B cell (primary cell): ENCODE measurements around the gene MTERF4. TPM values are rescaled to one million over a fixed set of nuclear protein-coding genes. Genes with fewer than 3 reads are reported as not detected.

Experiments
- ATAC-seq: fragments of 200-7000 bp; cut with Tn5 transposase; one replicate; pipeline ENCODE4 v1.10.0; 2021; ENCODE audit warnings: low read depth, mild to moderate bottlenecking, moderate number of reproducible peaks, moderate library complexity
- CTCF ChIA-PET: fragments of 350-600 bp; sonication (Branson Sonifier 250); formaldehyde crosslinking; loops from one replicate; lab custom pipeline; 2021; ENCODE audit warnings: antibody characterized with exemption, inconsistent platforms; lab: Charles Lee
- POLR2A ChIA-PET: fragments of 350-600 bp; sonication (Branson Sonifier 250); formaldehyde crosslinking; loops from one replicate; lab custom pipeline; 2021; ENCODE audit warnings: antibody characterized with exemption; lab: Charles Lee
- DNase-seq: peaks from one replicate; pipeline ENCODE4 v3.0.0; 2013
- H2AFZ ChIP-seq: 2 replicates; pipeline ENCODE4 v1.6.1; 2012; ENCODE audit warnings: mild to moderate bottlenecking, low read depth, low read length; ENCODE audit not compliant: insufficient read depth, poor library complexity, severe bottlenecking
- H3K27ac ChIP-seq, 2 donors: 1 replicate in 1 of 2; 2 replicates in 1 of 2; pipeline ENCODE4 v1.5.1; 2012 to 2013; ENCODE audit warnings: low read length in 2 of 2, mild to moderate bottlenecking in 2 of 2, moderate library complexity in 1 of 2
- H3K27me3 ChIP-seq, 4 experiments: fragments of 200-600 bp in 1 of 4; sonication (generic) in 1 of 4; replicated peaks in 1 of 4; 1 replicate in 2 of 4; 2 replicates in 2 of 4; pipeline versions ENCODE4 v1.6.1 to v1.7.0; 2013 to 2016; ENCODE audit warnings: low read length in 3 of 4, mild to moderate bottlenecking in 2 of 4, mixed read lengths in 1 of 4, moderate library complexity in 1 of 4; ENCODE audit not compliant: insufficient read depth in 4 of 4, control insufficient read depth in 3 of 4; ENCODE audit errors: control extremely low read depth in 1 of 4
- H3K36me3 ChIP-seq, 2 experiments: replicated peaks in 1 of 2; 1 replicate in 1 of 2; 2 replicates in 1 of 2; pipeline versions ENCODE4 v1.6.1 to v1.7.1; 2013; ENCODE audit warnings: low read length in 1 of 2; ENCODE audit not compliant: insufficient read depth in 2 of 2, control insufficient read depth in 1 of 2; ENCODE audit errors: control extremely low read depth in 1 of 2, extremely low read depth in 1 of 2
- H3K4me1 ChIP-seq, 2 donors: fragments of 200-600 bp in 1 of 2; sonication (generic) in 1 of 2; 1 replicate in 1 of 2; 2 replicates in 1 of 2; pipeline versions ENCODE4 v1.5.1 to v1.6.1; 2013 to 2017; ENCODE audit warnings: low read length in 2 of 2; ENCODE audit not compliant: control insufficient read depth in 2 of 2, insufficient read depth in 2 of 2
- H3K4me2 ChIP-seq: replicated peaks from 2 replicates; pipeline ENCODE3; 2012; ENCODE audit warnings: mild to moderate bottlenecking, low read depth, low read length; ENCODE audit not compliant: poor library complexity, severe bottlenecking
- H3K4me3 ChIP-seq, 5 experiments: fragments of 200-600 bp in 1 of 5; sonication (generic) in 1 of 5; 1 replicate in 3 of 5; 2 replicates in 2 of 5; pipeline versions ENCODE4 v1.5.1 to v1.7.0; 2011 to 2016; ENCODE audit warnings: low read length in 4 of 5, mild to moderate bottlenecking in 4 of 5, low read depth in 2 of 5, control low read depth in 1 of 5, moderate library complexity in 1 of 5; ENCODE audit not compliant: insufficient read depth in 1 of 5; ENCODE audit errors: control extremely low read depth in 1 of 5, extremely low read depth in 1 of 5
- H3K79me2 ChIP-seq: fragments of 200-600 bp; sonication (generic); one replicate; pipeline ENCODE4 v1.6.0; 2016; ENCODE audit warnings: low read length; ENCODE audit not compliant: control insufficient read depth, insufficient read depth
- H3K9ac ChIP-seq: fragments of 200-600 bp; sonication (generic); 2 replicates; pipeline ENCODE4 v1.6.1; 2017; ENCODE audit warnings: mild to moderate bottlenecking, low read length, moderate library complexity
- H3K9me3 ChIP-seq, 3 donors: one replicate each; pipeline versions ENCODE4 v1.6.1 to v1.7.1; 2013; ENCODE audit warnings: low read length in 2 of 3; ENCODE audit not compliant: control insufficient read depth in 2 of 3, insufficient read depth in 1 of 3; ENCODE audit errors: control extremely low read depth in 1 of 3
- H4K20me1 ChIP-seq: 2 replicates; pipeline ENCODE4 v1.6.0; 2012; ENCODE audit warnings: mild to moderate bottlenecking, low read length; ENCODE audit not compliant: insufficient read depth, control insufficient read depth, poor library complexity, severe bottlenecking
- H3K27ac Mint-ChIP-seq: one replicate; pipeline ENCODE4 v1.8.0; 2021; ENCODE audit warnings: mixed read lengths
- H3K27me3 Mint-ChIP-seq: one replicate; pipeline ENCODE4 v1.8.0; 2021; ENCODE audit warnings: mixed read lengths
- H3K4me1 Mint-ChIP-seq: one replicate; pipeline ENCODE4 v1.8.0; 2021; ENCODE audit warnings: mixed read lengths
- H3K4me3 Mint-ChIP-seq: one replicate; pipeline ENCODE4 v1.8.0; 2021; ENCODE audit warnings: mixed read lengths
- H3K9me3 Mint-ChIP-seq: one replicate; pipeline ENCODE4 v1.8.0; 2022; ENCODE audit warnings: mixed read lengths; ENCODE audit not compliant: insufficient read depth
- EZH2 ChIP-seq: IDR thresholded peaks from 2 replicates; pipeline ENCODE4 v1.6.1; 2012; ENCODE audit warnings: borderline replicate concordance, low read depth, mild to moderate bottlenecking, moderate library complexity, low read length; ENCODE audit not compliant: insufficient read depth, poor library complexity, severe bottlenecking
- WGBS: methylation state at CpG from one replicate; pipeline ENCODE4 v1.1.5; 2013; ENCODE audit warnings: missing lambda C conversion rate; ENCODE audit not compliant: insufficient coverage; 5-methylcytosine and 5-hydroxymethylcytosine counted together
- intact Hi-C: fragments of 100-400 bp; cut with micrococcal nuclease; formaldehyde crosslinking; loops from one replicate; pipeline ENCODE4 v1.10.0; 2022
- polyA plus RNA-seq: library from polyadenylated mRNA; depleted of rRNA; stranded (reverse); fragments of >200 nt; gene quantifications from 2 replicates; pipeline ENCODE4 v1.2.3, GENCODE V29; 2012
- total RNA-seq, 2 donors: library from RNA; stranded (reverse); fragments of 120-200 nt in 1 of 2; gene quantifications; 1 replicate in 1 of 2; 2 replicates in 1 of 2; pipeline versions ENCODE4 v1.2.3 to v1.2.4, GENCODE V29; 2013 to 2022
- TF ChIP-seq, protein P1 (sequence below): fragments of 200-600 bp; IDR thresholded peaks from one replicate; pipeline ENCODE4 v1.8.0; 2022; ENCODE audit warnings: antibody characterized with exemption, mild to moderate bottlenecking

MTERF4 gene
- total and polyA plus RNA-seq, 2 donors (not counting 1 experiment from before 2014, with no cell fraction given) = 88.7 to 153 TPM

DNA sequence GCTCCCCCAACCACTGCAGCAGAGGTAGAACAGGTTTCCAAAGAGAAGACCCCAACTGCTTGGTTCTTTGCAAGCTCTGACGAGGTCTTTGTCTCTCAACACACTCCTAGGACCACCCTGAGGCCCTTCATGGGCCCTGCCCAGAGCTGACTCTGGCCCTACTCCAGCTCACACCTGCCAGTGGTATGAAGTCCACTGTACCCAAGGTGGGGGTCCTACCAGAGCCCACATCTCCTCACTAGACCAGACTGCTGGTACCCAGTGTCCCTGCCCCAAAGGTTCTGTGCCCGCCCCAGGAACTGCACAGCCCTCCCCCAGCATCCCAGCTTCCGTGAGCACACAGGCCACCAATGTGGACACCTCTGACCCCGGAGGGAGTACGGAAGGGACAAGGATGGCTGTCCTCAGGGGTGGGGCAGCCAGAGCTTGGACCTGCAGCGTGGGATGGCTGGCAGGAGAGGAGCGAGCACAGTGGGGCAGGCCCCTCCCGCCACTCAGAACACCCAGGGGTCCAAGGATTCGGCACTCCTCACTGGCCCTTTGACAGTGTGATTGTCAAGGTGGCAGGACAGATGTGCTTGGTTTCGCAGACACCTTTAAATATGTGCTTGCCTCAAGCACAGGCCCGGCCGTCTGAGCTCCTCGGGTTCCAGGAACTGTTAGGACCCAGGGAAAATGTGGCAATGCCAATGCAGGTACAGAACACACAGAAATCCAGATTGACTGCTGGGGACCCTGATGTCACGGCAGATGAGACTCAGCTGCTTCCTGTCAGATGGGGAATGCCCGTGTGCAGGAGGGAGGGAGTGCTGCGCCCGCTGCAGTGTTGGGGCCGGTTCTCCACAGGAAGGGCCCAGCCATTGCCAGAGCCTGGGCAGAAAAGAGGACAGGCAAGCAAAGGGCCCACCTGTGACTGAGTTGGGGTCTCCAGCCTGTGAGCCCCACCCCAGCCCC, 51.2 kb downstream of the MTERF4 start:
- Histone ChIP-seq H3K4me3 (no peak overlapping the region), H3K27ac (no peak overlapping the region), H3K9me3 (no peaks in the 10 kb centered on the region), H3K79me2 (no peaks in the 10 kb centered on the region), H2AFZ (no peak overlapping the region), H3K36me3 (peaks cover 0 to 15% of the 10 kb centered on the region in 2 experiments), H3K4me1 (peaks cover 0 to 7% of the 10 kb centered on the region in 2 donors), H3K4me2 (peak overlapping the region; percentile 5), H3K27me3 (no peaks in the 10 kb centered on the region), H3K9ac (no peak overlapping the region), H4K20me1 (no peaks in the 10 kb centered on the region)
- Mint-ChIP-seq H3K27ac (no peak overlapping the region), H3K4me1 (no peaks in the 10 kb centered on the region), H3K9me3 (no peaks in the 10 kb centered on the region), H3K27me3 (no peaks in the 10 kb centered on the region), H3K4me3 (no peak overlapping the region)
- intact Hi-C loops = no loop called here
- TF ChIP-seq EZH2 = no peak
- TF ChIP-seq, protein P1, sequence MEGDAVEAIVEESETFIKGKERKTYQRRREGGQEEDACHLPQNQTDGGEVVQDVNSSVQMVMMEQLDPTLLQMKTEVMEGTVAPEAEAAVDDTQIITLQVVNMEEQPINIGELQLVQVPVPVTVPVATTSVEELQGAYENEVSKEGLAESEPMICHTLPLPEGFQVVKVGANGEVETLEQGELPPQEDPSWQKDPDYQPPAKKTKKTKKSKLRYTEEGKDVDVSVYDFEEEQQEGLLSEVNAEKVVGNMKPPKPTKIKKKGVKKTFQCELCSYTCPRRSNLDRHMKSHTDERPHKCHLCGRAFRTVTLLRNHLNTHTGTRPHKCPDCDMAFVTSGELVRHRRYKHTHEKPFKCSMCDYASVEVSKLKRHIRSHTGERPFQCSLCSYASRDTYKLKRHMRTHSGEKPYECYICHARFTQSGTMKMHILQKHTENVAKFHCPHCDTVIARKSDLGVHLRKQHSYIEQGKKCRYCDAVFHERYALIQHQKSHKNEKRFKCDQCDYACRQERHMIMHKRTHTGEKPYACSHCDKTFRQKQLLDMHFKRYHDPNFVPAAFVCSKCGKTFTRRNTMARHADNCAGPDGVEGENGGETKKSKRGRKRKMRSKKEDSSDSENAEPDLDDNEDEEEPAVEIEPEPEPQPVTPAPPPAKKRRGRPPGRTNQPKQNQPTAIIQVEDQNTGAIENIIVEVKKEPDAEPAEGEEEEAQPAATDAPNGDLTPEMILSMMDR = no peak
- ChIA-PET CTCF (no interaction called here), POLR2A (interaction anchor here (0.6 to 1.0 kb wide), 2 partner anchors 16 to 26 kb away, joined by 3 read pairs; no protein-coding TSS in a partner anchor)
- no peak for DNase-seq
- 76% methylated on average over 18 of the region's 18 CpGs for WGBS
- peak; percentile 59 for ATAC-seq
